Activated CD8-positive, alpha-beta T cell treated with anti-CD3 and anti-CD28 coated beads for 36 hours (primary cell): ENCODE results near the gene RIMBP2. TPM values are rescaled to one million over a fixed set of nuclear protein-coding genes. Genes with fewer than 3 reads are reported as not detected.

Experiments used
- ATAC-seq: fragments of 200-7000 bp; cut with Tn5 transposase; one replicate; pipeline ENCODE4 v1.10.0; 2021; ENCODE audit warnings: mild to moderate bottlenecking, moderate library complexity
- CTCF ChIA-PET: fragments of 350-600 bp; sonication (Branson Sonifier 250); formaldehyde crosslinking; loops from one replicate; lab custom pipeline; 2021; ENCODE audit warnings: antibody characterized with exemption; lab: Charles Lee
- POLR2A ChIA-PET: fragments of 350-600 bp; sonication (Branson Sonifier 250); formaldehyde crosslinking; loops from one replicate; lab custom pipeline; 2021; ENCODE audit warnings: antibody characterized with exemption; lab: Charles Lee
- DNase-seq: peaks from one replicate; pipeline ENCODE4 v3.0.0-alpha.2; 2020
- H3K27ac Mint-ChIP-seq: one replicate; pipeline ENCODE4 v1.8.0; 2021; ENCODE audit warnings: mild to moderate bottlenecking, mixed read lengths
- H3K27me3 Mint-ChIP-seq: one replicate; pipeline ENCODE4 v1.8.0; 2021; ENCODE audit warnings: mixed read lengths
- H3K36me3 Mint-ChIP-seq: one replicate; pipeline ENCODE4 v1.8.0; 2021; ENCODE audit warnings: low read depth, mixed read lengths
- H3K4me1 Mint-ChIP-seq: one replicate; pipeline ENCODE4 v1.8.0; 2021; ENCODE audit warnings: low read depth, mixed read lengths
- H3K4me3 Mint-ChIP-seq: one replicate; pipeline ENCODE4 v1.8.0; 2021; ENCODE audit warnings: mild to moderate bottlenecking, moderate library complexity, mixed read lengths
- H3K9me3 Mint-ChIP-seq: one replicate; pipeline ENCODE4 v1.8.0; 2021; ENCODE audit warnings: mixed read lengths
- CTCF ChIP-seq: fragments of 200-600 bp; IDR thresholded peaks from one replicate; pipeline ENCODE4 v1.8.0; 2022; ENCODE audit warnings: antibody characterized with exemption, mild to moderate bottlenecking
- intact Hi-C: fragments of 100-400 bp; cut with micrococcal nuclease; formaldehyde crosslinking; loops from one replicate; pipeline ENCODE4 v1.10.0; 2022
- total RNA-seq, 2 experiments: library from RNA; stranded (reverse); gene quantifications; one replicate each; pipeline ENCODE4 v1.2.3, GENCODE V29; 2021

RIMBP2 gene
- total RNA-seq, 2 experiments from 2014 or later, result not detected

- CTCF ChIA-PET, result no interaction called here
Observed at GRCh38 chr12:130640496-130640895, 75.6 kb downstream of the RIMBP2 start.

GRCh38 chr12:130639476-130640424 lies 76.3 kb downstream of the RIMBP2 start:
- peaks cover 8% of the 10 kb centered on the region for H3K27me3 Mint-ChIP-seq
- DNase-seq, result no peak

More at GRCh38 chr12:130640496-130640895, 75.6 kb downstream of the RIMBP2 start:
- Mint-ChIP-seq H3K36me3 (no peaks in the 10 kb centered on the region), H3K4me1 (no peaks in the 10 kb centered on the region), H3K27ac (no peak overlapping the region), H3K27me3 (peaks cover 5% of the 10 kb centered on the region), H3K4me3 (no peak overlapping the region), H3K9me3 (no peaks in the 10 kb centered on the region)
- POLR2A ChIA-PET, result no interaction called here
- no peak for ATAC-seq
- no peak for DNase-seq
- intact Hi-C loops, result no loop called here
- TF ChIP-seq CTCF, result no peak

GRCh38 chr12:130636370-130636769 lies 79.7 kb downstream of the RIMBP2 start:
- H3K27me3 Mint-ChIP-seq, result peaks cover 22% of the 10 kb centered on the region
- no peaks in the 10 kb centered on the region for H3K36me3 Mint-ChIP-seq
- no peaks in the 10 kb centered on the region for H3K9me3 Mint-ChIP-seq
- H3K27ac Mint-ChIP-seq, result no peak overlapping the region
- no peak for TF ChIP-seq CTCF
- no peaks in the 10 kb centered on the region for H3K4me1 Mint-ChIP-seq
- DNase-seq (no peak), ATAC-seq (no peak)
- POLR2A ChIA-PET, result no interaction called here
- CTCF ChIA-PET, result no interaction called here
- no peak overlapping the region for H3K4me3 Mint-ChIP-seq
- intact Hi-C loops, result no loop called here

More at GRCh38 chr12:130639476-130640424, 76.3 kb downstream of the RIMBP2 start:
- H3K9me3 Mint-ChIP-seq, result no peaks in the 10 kb centered on the region
- no peaks in the 10 kb centered on the region for H3K36me3 Mint-ChIP-seq
- intact Hi-C loops, result no loop called here
- no peak overlapping the region for H3K4me3 Mint-ChIP-seq
- no peak overlapping the region for H3K27ac Mint-ChIP-seq
- CTCF ChIA-PET, result no interaction called here
- H3K4me1 Mint-ChIP-seq, result no peaks in the 10 kb centered on the region
- TF ChIP-seq CTCF, result no peak
- POLR2A ChIA-PET, result no interaction called here
- ATAC-seq, result no peak

GRCh38 chr12:130634866-130635265 lies 81.2 kb downstream of the RIMBP2 start:
- no peaks in the 10 kb centered on the region for H3K36me3 Mint-ChIP-seq
- POLR2A ChIA-PET, result no interaction called here
- CTCF ChIA-PET, result interaction anchor here (0.7 kb wide), 1 partner anchor 113 kb away, joined by 3 read pairs; no protein-coding TSS in a partner anchor
- H3K4me3 Mint-ChIP-seq, result no peak overlapping the region
- ATAC-seq (no peak), DNase-seq (no peak)
- peaks cover 24% of the 10 kb centered on the region for H3K27me3 Mint-ChIP-seq
- H3K27ac Mint-ChIP-seq, result no peak overlapping the region
- no peaks in the 10 kb centered on the region for H3K9me3 Mint-ChIP-seq
- intact Hi-C loops, result no loop called here
- no peak for TF ChIP-seq CTCF
- H3K4me1 Mint-ChIP-seq, result no peaks in the 10 kb centered on the region

GRCh38 chr12:130633771-130634170 lies 82.3 kb downstream of the RIMBP2 start:
- POLR2A ChIA-PET, result no interaction called here
- DNase-seq, result no peak
- Mint-ChIP-seq H3K4me3 (no peak overlapping the region), H3K27ac (no peak overlapping the region), H3K9me3 (no peaks in the 10 kb centered on the region), H3K36me3 (no peaks in the 10 kb centered on the region), H3K4me1 (no peaks in the 10 kb centered on the region), H3K27me3 (peaks cover 27% of the 10 kb centered on the region)
- CTCF ChIA-PET, result no interaction called here
- intact Hi-C loops, result no loop called here
- TF ChIP-seq CTCF, result no peak
- ATAC-seq, result no peak
